MM.1S (cell line): ENCODE measurements around the gene SYAP1.

Experiments
- DNase-seq: peaks from one replicate; pipeline ENCODE4 v3.0.0-alpha.2; 2015
- H2AFZ ChIP-seq: fragments of 300-600 bp; sonication (generic); 2 replicates; pipeline ENCODE4 v1.6.0; 2016; ENCODE audit warnings: antibody characterized with exemption, low read length
- H3F3A ChIP-seq: fragments of 300-600 bp; sonication (generic); 2 replicates; pipeline ENCODE4 v1.6.1; 2016; ENCODE audit warnings: mild to moderate bottlenecking, antibody characterized with exemption, low read length, moderate library complexity, mixed read lengths; ENCODE audit not compliant: insufficient read depth
- H3K27ac ChIP-seq: fragments of 300-600 bp; sonication (generic); 2 replicates; pipeline ENCODE4 v1.5.1; 2016; ENCODE audit warnings: mild to moderate bottlenecking, low read length
- H3K27me3 ChIP-seq: fragments of 300-600 bp; sonication (generic); replicated peaks from 2 replicates; pipeline ENCODE4 v1.6.0; 2016; ENCODE audit warnings: low read length; ENCODE audit not compliant: insufficient read depth
- H3K36me3 ChIP-seq: fragments of 300-600 bp; sonication (generic); replicated peaks from 2 replicates; pipeline ENCODE4 v1.6.1; 2016; ENCODE audit warnings: mild to moderate bottlenecking, low read length, mixed read lengths; ENCODE audit not compliant: insufficient read depth
- H3K4me1 ChIP-seq: fragments of 300-600 bp; sonication (generic); 2 replicates; pipeline ENCODE4 v1.6.1; 2016; ENCODE audit warnings: low read length, mixed read lengths
- H3K4me2 ChIP-seq: fragments of 300-600 bp; sonication (generic); 2 replicates; pipeline ENCODE4 v1.6.0; 2016; ENCODE audit warnings: low read depth, low read length
- H3K4me3 ChIP-seq: fragments of 300-600 bp; sonication (generic); 2 replicates; pipeline ENCODE4 v1.5.1; 2016; ENCODE audit warnings: low read length, mixed read lengths
- H3K79me2 ChIP-seq: fragments of 300-600 bp; sonication (generic); 2 replicates; pipeline ENCODE4 v1.6.1; 2016; ENCODE audit warnings: mixed run types, low read length, mixed read lengths
- H3K9ac ChIP-seq: fragments of 300-600 bp; sonication (generic); 2 replicates; pipeline ENCODE4 v1.6.1; 2016; ENCODE audit warnings: low read length, mixed read lengths
- H3K9me2 ChIP-seq: fragments of 300-600 bp; sonication (generic); replicated peaks from 2 replicates; pipeline ENCODE4 v1.6.1; 2016; ENCODE audit warnings: mild to moderate bottlenecking, low read length, mixed read lengths; ENCODE audit not compliant: insufficient read depth
- H3K9me3 ChIP-seq: fragments of 300-600 bp; sonication (generic); replicated peaks from 2 replicates; pipeline ENCODE4 v1.6.1; 2016; ENCODE audit warnings: mild to moderate bottlenecking, low read length, mixed read lengths; ENCODE audit not compliant: insufficient read depth
- H4K20me1 ChIP-seq: fragments of 300-600 bp; sonication (generic); 2 replicates; pipeline ENCODE4 v1.6.1; 2016; ENCODE audit warnings: mild to moderate bottlenecking, low read length, moderate library complexity, mixed read lengths; ENCODE audit not compliant: insufficient read depth
- EZH2 ChIP-seq: fragments of 300-600 bp; sonication (generic); optimal IDR thresholded peaks from 2 replicates; pipeline ENCODE3; 2017; ENCODE audit warnings: low read depth, mild to moderate bottlenecking, antibody characterized with exemption, low read length, mixed read lengths
- EZH2phosphoT487 ChIP-seq: fragments of 300-600 bp; sonication (generic); IDR thresholded peaks from 2 replicates; pipeline ENCODE4 v1.6.1; 2018; ENCODE audit warnings: antibody characterized with exemption, low read length
- TF ChIP-seq, protein P1 (sequence below): fragments of 300-600 bp; sonication (generic); IDR thresholded peaks from 2 replicates; pipeline ENCODE4 v1.5.1; 2016; ENCODE audit warnings: antibody characterized with exemption, low read length, mixed read lengths

SYAP1 gene

DNA sequence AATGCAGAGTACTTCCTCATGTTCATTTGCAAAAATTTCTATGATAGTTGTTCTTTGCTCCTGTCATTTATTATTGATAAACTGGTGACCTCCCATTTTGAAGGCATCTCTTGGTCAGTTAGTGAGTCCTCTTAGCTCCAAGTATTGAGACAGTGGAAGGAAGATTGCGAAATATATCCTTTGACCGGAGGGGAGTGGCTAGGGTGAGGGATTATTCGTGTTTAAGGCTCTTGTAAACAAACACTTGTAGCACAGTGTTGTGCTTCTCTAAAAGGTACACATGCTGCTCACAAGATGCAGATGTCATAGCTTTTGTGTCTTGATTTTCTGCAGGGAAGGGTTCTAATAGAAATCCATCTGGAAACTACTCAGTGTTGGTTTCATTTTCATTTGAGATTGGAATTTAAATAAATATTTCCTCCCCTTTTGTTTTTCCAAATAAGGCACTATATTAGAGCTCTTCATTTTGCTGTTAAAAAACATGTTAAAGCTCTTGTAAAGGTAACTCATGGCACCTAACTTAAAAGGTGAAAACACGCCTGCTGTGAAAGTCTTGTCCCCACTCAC lies 88.6 kb downstream of the SYAP1 start:
- Histone ChIP-seq H2AFZ (no peak overlapping the region), H3K4me2 (no peak overlapping the region), H4K20me1 (peaks cover 3% of the 10 kb centered on the region; the same call in 1 of the 2 replicates), H3K9me2 (no peaks in the 10 kb centered on the region), H3K27ac (no peak overlapping the region), H3K27me3 (no peaks in the 10 kb centered on the region), H3F3A (no peaks in the 10 kb centered on the region), H3K9me3 (no peaks in the 10 kb centered on the region), H3K79me2 (peaks cover 79% of the 10 kb centered on the region), H3K4me1 (no peaks in the 10 kb centered on the region), H3K9ac (no peak overlapping the region), H3K4me3 (no peak overlapping the region), H3K36me3 (no peaks in the 10 kb centered on the region)
- no peak for DNase-seq
- TF ChIP-seq EZH2 (no peak), EZH2phosphoT487 (no peak)
- TF ChIP-seq, protein P1, sequence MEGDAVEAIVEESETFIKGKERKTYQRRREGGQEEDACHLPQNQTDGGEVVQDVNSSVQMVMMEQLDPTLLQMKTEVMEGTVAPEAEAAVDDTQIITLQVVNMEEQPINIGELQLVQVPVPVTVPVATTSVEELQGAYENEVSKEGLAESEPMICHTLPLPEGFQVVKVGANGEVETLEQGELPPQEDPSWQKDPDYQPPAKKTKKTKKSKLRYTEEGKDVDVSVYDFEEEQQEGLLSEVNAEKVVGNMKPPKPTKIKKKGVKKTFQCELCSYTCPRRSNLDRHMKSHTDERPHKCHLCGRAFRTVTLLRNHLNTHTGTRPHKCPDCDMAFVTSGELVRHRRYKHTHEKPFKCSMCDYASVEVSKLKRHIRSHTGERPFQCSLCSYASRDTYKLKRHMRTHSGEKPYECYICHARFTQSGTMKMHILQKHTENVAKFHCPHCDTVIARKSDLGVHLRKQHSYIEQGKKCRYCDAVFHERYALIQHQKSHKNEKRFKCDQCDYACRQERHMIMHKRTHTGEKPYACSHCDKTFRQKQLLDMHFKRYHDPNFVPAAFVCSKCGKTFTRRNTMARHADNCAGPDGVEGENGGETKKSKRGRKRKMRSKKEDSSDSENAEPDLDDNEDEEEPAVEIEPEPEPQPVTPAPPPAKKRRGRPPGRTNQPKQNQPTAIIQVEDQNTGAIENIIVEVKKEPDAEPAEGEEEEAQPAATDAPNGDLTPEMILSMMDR, result no peak

DNA sequence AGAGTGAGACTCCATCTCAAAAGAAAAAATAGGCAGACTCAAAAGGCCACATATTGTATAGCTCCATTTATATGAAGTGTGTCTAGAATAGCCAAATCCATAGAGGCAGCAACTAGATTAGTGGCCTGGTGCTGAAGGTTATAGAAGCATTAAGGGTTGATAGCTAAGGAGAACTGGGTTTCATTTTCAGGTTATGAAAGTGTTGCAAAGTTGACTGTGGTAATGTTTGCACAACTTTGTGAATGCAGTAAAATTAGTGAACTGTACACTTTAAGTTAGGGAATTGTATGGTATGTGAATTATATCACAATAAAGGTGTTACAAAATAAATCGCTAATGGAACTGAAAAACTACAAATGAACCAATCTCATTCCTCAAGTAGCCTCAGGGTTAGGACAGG lies 95.2 kb downstream of the SYAP1 start:
- Histone ChIP-seq H3K4me3 (no peak overlapping the region), H3K27ac (no peak overlapping the region), H3K9ac (no peak overlapping the region), H3F3A (no peaks in the 10 kb centered on the region), H3K27me3 (no peaks in the 10 kb centered on the region), H3K9me3 (no peaks in the 10 kb centered on the region), H2AFZ (no peak overlapping the region), H3K9me2 (no peaks in the 10 kb centered on the region), H3K79me2 (peaks cover 59% of the 10 kb centered on the region), H3K4me1 (no peaks in the 10 kb centered on the region), H3K36me3 (no peaks in the 10 kb centered on the region), H4K20me1 (no peaks in the 10 kb centered on the region), H3K4me2 (no peak overlapping the region)
- TF ChIP-seq EZH2, result no peak
- TF ChIP-seq EZH2phosphoT487, result no peak
- TF ChIP-seq, protein P1, result no peak
- DNase-seq, result no peak
